GM18499 (cell line): Measurements from ENCODE around the gene TDRD7.

Experiments
- ATAC-seq: cut with Tn5 transposase; IDR thresholded peaks from one replicate; pipeline ENCODE4 v1.9.1; 2021; ENCODE audit warnings: moderate number of reproducible peaks; ENCODE audit not compliant: insufficient read depth, unreplicated experiment

The TDRD7 gene

GRCh38 chr9:97519441-97519970, 107.6 kb downstream of the TDRD7 start:
- ATAC-seq = no peak

GRCh38 chr9:97521576-97522333, 109.9 kb downstream of the TDRD7 start:
- ATAC-seq = no peak

- ATAC-seq = no peak
Measured at GRCh38 chr9:97524424-97524823, 112.5 kb downstream of the TDRD7 start.

- no peak for ATAC-seq
Measured at GRCh38 chr9:97525451-97525850, 113.6 kb downstream of the TDRD7 start.

- no peak for ATAC-seq
Measured at GRCh38 chr9:97526895-97527575, 115.1 kb downstream of the TDRD7 start.

- no peak for ATAC-seq
Measured at GRCh38 chr9:97527626-97528528, 116.0 kb downstream of the TDRD7 start.

GRCh38 chr9:97528529-97529230, 116.8 kb downstream of the TDRD7 start:
- ATAC-seq = no peak

GRCh38 chr9:97529363-97530076, 117.6 kb downstream of the TDRD7 start:
- peak; percentile 78 for ATAC-seq

- ATAC-seq = no peak
Measured at GRCh38 chr9:97531888-97532376, 120.0 kb downstream of the TDRD7 start.

- ATAC-seq = no peak
Measured at GRCh38 chr9:97534185-97534584, 122.3 kb downstream of the TDRD7 start.

- no peak for ATAC-seq
Measured at GRCh38 chr9:97534961-97535594, 123.2 kb downstream of the TDRD7 start.

- ATAC-seq = no peak
Measured at GRCh38 chr9:97535771-97536170, 123.9 kb downstream of the TDRD7 start.

- ATAC-seq = no peak
Measured at GRCh38 chr9:97536480-97536879, 124.6 kb downstream of the TDRD7 start.

GRCh38 chr9:97543561-97543960, 131.7 kb downstream of the TDRD7 start:
- no peak for ATAC-seq

- ATAC-seq = no peak
Measured at GRCh38 chr9:97545486-97545885, 133.6 kb downstream of the TDRD7 start.
